ENCODE measurements around the gene EDNRA. TPM values are rescaled to one million over a fixed set of nuclear protein-coding genes. Genes with fewer than 3 reads are reported as not detected.

Gene EDNRA
- total and polyA plus RNA-seq, 2 of the 4 experiments (the other 2 are of a cell fraction): 3.8 to 6.5 TPM

GRCh38 chr4:147480502-147480890 is 401 bp upstream of the EDNRA start:
- Histone ChIP-seq H2AFZ (replicated peaks; ENCODE audit: low read length, poor library complexity) (peak overlapping the region; percentile 92), H3K23ac (ENCODE audit: low read depth, low read length) (peak overlapping the region; percentile 83), H3K36me3 (ENCODE audit: control insufficient read depth, insufficient read depth, low read length) (peaks cover 1% of the 10 kb centered on the region; the same call in 1 of the 2 replicates), H3K9ac (ENCODE audit: low read depth, low read length) (peak overlapping the region; percentile 54), H3K4me3 (ENCODE audit: insufficient read depth, low read depth, low read length) (peak overlapping the region; percentile 69), H3K9me1 (ENCODE audit: insufficient read depth, low read length) (peaks cover 8% of the 10 kb centered on the region), H3K79me1 (ENCODE audit: low read depth in 1 of 2, low read length in 2 of 2) (peaks cover 5 to 37% of the 10 kb centered on the region in 2 experiments; a peak in 3 of 4 replicates), H3K4me2 (ENCODE audit: low read depth, low read length) (peak overlapping the region; percentile 80), H3K56ac (ENCODE audit: extremely low read depth, insufficient read depth, low read length) (peak overlapping the region; percentile 54), H2AK9ac (replicated peaks; ENCODE audit: low read depth, low read length, poor library complexity) (peak overlapping the region; percentile 0), H2BK20ac (ENCODE audit: low read depth, low read length) (0 out of 2 replicates have a peak overlapping the region, but pooled peaks have one; percentile 58), H4K20me1 (ENCODE audit: insufficient read depth, low read length) (no peaks in the 10 kb centered on the region), H2BK15ac (ENCODE audit: low read depth, low read length) (peak overlapping the region; percentile 26; the same call in 1 of the 3 replicates), H2BK120ac (ENCODE audit: low read depth, low read length) (peak overlapping the region; percentile 86), H3K14ac (replicated peaks; ENCODE audit: low read depth, low read length) (peak overlapping the region; percentile 83), H3K27ac (ENCODE audit: insufficient read depth, low read length) (peak overlapping the region; percentile 70), H2BK5ac (ENCODE audit: low read depth, low read length, poor library complexity, severe bottlenecking) (peak overlapping the region; percentile 44), H3K4ac (ENCODE audit: low read depth, low read length) (peak overlapping the region; percentile 87), H2AK5ac (ENCODE audit: low read depth, low read length) (0 out of 2 replicates have a peak overlapping the region, but pooled peaks have one; percentile 10), H3K9me3 (ENCODE audit: control insufficient read depth, insufficient read depth, low read length) (no peaks in the 10 kb centered on the region), H3K4me1 (ENCODE audit: control insufficient read depth, insufficient read depth, low read length) (peaks cover 9% of the 10 kb centered on the region), H3K27me3 (ENCODE audit: control insufficient read depth, insufficient read depth, low read length) (no peaks in the 10 kb centered on the region), H4K8ac (ENCODE audit: low read depth in 2 of 2, low read length in 2 of 2) (peak overlapping the region; percentile 23 to 80; a peak in 3 of 4 replicates), H3K18ac (ENCODE audit: low read depth, low read length) (peak overlapping the region; percentile 19), H4K5ac (ENCODE audit: low read depth, low read length) (peak overlapping the region; percentile 61; the same call in 1 of the 2 replicates), H4K91ac (ENCODE audit: insufficient read depth, low read depth, low read length) (peak overlapping the region; percentile 25)
- BruUV-seq (replicated peaks): no TSS peak
- TF ChIP-seq USF2 (IDR thresholded peaks at IDR 0.05; ENCODE audit: low read depth, low read length) (no peak), MAZ (IDR thresholded peaks at IDR 0.05; ENCODE audit: borderline replicate concordance, low read depth, low read length) (no peak), SMC3 (IDR thresholded peaks at IDR 0.05; ENCODE audit: low read depth, low read length) (no peak), CHD1 (IDR thresholded peaks at IDR 0.05; ENCODE audit: low read depth, low read length) (no peak), RFX5 (IDR thresholded peaks at IDR 0.05; ENCODE audit: low read depth, low read length) (no peak), FOS (IDR thresholded peaks at IDR 0.05; ENCODE audit: low read depth, low read length) (no peak), MXI1 (IDR thresholded peaks at IDR 0.05; ENCODE audit: borderline replicate concordance, low read depth, low read length) (no peak), MAFK (IDR thresholded peaks at IDR 0.05; ENCODE audit: low read depth, low read length) (no peak), BHLHE40 (IDR thresholded peaks at IDR 0.05; ENCODE audit: low read depth, low read length) (no peak), CTCF (conservative IDR thresholded peaks at IDR 0.05; ENCODE audit: low read depth, low read length) (no peak), RCOR1 (IDR thresholded peaks at IDR 0.05; ENCODE audit: insufficient replicate concordance, low read length) (no peak), ELK1 (IDR thresholded peaks at IDR 0.05; ENCODE audit: borderline replicate concordance, low read depth, low read length) (no peak), RAD21 (IDR thresholded peaks at IDR 0.05; ENCODE audit: low read length) (no peak), NFE2L2 (IDR thresholded peaks at IDR 0.05; ENCODE audit: low read depth, low read length) (no peak), POLR2A (IDR thresholded peaks at IDR 0.05; ENCODE audit: low read depth, low read length) (no peak), CEBPB (IDR thresholded peaks at IDR 0.05; ENCODE audit: low read depth, low read length) (no peak)
- intact Hi-C loops (cut with micrococcal nuclease): loop anchor here (2.0 to 5.0 kb wide), 4 partner anchors 38 to 368 kb away; no protein-coding TSS in a partner anchor
- in situ Hi-C loops (cut with MboI; ENCODE audit: low sequenced_read_pairs): no loop called here
- DNase-seq (no peak), ATAC-seq (ENCODE audit: low read depth) (peak; percentile 3; the same call in 1 of the 2 replicates)
- CTCF ChIA-PET: interaction anchor here (1.0 kb wide), 1 partner anchor 38 kb away, joined by 3 read pairs; no protein-coding TSS in a partner anchor
- WGBS, 2 experiments (ENCODE audit: extremely low coverage in 2 of 2, insufficient read length in 1 of 2): 20% methylated on average over 5 of the region's 11 CpGs; no CpG with 5 or more reads in 1 of the 2 experiments
- dilution Hi-C loops (cut with HindIII; ENCODE audit: low sequenced_read_pairs, unreplicated experiment): no loop called here
- POLR2A ChIA-PET (ENCODE audit: unreplicated experiment): interaction anchor here (0.6 kb wide), 1 partner anchor 165 kb away, joined by 3 read pairs; no protein-coding TSS in a partner anchor

All from IMR-90 (cell line).